Measurements from ENCODE around the gene CDX4.
"Not testable (repeated sequence)": the region's sequence is repeated elsewhere in the genome, so short reads cannot be mapped to it uniquely, and the experiment has no call there.

Gene CDX4, protein sequence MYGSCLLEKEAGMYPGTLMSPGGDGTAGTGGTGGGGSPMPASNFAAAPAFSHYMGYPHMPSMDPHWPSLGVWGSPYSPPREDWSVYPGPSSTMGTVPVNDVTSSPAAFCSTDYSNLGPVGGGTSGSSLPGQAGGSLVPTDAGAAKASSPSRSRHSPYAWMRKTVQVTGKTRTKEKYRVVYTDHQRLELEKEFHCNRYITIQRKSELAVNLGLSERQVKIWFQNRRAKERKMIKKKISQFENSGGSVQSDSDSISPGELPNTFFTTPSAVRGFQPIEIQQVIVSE

DNA sequence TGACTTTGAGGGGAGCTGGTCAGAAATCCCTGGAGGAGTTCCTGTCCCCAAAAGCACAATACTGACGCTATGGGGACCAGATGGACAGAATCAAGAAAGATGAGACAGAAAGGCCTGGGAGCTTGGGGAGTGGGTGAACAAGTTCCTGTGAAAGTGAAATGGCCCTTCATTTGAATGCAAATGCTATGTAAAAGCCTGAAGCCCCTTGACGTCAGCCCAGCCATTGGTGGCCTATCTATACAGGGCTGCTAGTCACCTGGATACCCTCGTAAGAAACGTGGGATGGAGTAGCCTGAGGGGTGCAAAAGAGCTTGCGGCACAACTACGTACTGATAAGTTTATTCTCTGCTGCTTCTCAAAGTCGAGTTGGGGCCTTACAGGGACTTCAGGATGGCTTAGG is at the start of gene CDX4:
Gene CDX4 (plus strand): TSS at position 223 of the 400 bp plus-strand sequence. CDS start 201 bp downstream, outside the sequence.
- no peak for DNase-seq (ENCODE audit: low read depth)

DNA sequence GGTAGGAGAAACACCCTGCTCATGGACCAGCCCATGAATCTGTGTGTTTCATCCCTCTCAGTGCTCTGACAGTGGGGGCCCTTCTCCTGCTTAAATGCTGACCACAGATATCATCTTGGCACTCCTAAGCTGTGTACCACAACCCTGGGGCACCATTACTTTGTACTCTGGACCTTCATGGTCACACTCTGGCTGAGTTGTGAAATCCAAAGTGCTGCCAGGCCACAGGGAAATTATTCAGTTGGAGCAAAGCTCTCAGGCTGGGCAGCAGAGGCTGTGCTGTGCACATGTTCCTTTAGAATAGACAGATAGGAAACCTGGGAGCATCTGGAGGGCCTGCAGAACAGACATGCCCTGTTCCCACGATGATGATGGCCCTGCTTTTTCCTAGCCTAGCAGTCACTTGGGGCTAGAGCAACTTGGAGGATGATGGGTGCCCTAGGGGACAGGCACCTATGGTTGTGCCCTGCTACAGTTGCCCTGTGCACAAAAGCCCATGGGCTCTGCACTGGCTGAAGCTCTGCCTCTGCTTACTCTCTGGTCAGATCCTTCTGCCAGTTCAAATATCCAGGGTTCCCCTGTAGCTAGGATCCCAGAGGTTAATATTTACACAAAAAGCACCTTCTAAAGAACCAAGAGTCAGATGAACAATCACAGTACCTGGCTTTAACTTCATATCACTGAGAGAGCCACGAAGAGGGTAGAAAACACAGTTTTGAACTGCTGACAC is 48.5 kb upstream of the CDX4 start:
- no peak for DNase-seq (ENCODE audit: low read depth)

DNA sequence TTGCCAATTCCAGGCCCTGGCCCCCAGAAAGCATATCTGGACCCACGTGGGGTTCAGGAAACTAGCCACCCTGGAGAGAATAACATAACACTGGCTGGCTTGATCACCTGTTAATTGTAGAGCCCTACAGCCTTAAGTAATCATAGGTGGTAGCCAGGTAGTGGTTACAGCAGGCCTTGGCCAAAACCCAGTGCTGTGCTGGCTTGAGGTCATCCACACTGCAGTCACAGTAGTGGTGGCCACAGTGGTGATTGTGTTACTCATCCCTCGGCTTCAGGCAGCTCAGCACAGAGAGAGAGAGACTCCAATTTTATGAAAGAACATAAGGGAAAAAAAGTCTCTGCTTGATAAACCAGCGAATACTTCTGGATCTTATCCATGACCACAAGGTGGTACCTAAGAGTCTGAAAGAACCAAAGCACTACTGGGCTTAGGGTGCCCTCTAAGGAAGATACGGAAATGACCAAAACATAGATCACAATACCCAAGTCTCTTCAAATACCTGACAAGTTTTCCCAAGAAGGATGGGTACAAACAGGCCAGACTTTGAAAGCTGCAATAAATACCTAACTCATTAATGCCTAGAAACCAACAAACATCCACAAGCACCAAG is 46.6 kb upstream of the CDX4 start:
- DNase-seq (ENCODE audit: low read depth), result no peak

DNA sequence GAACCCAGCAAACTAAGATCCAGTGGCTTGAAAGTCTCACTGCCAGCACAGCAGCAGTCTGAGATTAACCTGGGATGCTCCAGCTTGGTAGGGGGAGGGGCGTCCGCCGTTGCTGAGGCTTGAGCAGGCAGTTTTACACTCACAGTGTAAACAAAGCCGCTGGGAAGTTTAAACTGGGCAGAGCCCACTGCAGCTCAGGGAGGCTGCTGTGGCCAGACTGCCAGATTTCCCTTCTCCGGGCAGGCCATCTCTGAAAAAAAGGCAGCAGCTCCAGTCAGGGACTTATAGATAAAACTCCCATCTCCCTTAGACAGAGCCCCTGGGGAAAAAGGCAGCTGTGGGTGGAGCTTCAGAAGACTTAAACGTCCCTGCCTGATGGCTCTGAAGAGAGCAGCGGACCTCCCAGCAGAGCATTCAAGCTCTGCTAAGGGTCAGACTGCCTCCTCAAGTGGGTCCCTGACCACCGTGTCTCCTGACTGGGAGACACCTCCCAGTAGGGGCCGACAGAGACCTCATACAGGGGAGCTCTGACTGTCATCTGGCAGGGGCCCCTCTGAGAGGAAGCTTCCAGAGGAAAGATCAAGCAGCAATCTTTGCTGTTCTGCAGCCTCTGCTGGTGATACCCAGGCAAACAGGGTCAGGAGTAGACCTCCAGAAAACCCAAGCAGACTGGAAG is 45.1 kb upstream of the CDX4 start:
- no peak for DNase-seq (ENCODE audit: low read depth)

DNA sequence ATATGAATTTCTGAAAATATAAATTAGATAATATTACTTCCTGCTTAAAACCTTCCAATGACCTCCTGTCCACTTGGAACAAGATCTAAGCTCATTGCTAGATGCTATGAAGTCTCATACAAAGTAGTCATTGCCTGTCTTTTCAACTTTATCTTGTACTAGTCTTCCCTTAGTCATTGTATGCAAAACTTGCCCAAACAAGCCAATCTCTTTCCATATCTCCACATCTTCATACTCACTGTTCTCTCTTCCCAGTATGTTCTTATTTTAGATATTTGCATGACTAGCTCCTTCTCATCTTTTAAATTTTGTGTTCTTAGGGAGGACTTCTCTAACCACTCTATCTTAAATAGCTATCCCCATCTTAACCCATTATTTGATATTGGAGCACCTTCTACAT is 33.9 kb upstream of the CDX4 start:
- no peak for DNase-seq (ENCODE audit: low read depth)

DNA sequence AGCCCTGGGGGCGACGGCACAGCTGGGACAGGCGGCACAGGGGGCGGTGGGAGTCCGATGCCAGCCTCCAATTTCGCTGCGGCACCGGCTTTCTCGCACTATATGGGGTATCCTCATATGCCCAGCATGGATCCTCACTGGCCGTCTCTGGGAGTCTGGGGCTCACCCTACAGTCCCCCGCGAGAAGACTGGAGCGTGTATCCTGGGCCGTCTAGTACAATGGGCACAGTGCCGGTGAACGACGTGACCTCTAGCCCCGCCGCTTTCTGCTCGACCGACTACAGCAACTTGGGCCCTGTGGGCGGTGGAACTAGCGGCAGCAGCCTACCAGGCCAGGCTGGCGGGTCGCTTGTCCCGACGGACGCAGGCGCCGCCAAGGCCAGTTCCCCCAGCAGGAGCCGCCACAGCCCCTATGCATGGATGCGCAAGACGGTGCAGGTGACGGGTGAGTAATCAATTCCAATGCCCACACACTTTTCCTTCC is 500 bp downstream of the CDX4 start:
- no peak for DNase-seq (ENCODE audit: low read depth)

DNA sequence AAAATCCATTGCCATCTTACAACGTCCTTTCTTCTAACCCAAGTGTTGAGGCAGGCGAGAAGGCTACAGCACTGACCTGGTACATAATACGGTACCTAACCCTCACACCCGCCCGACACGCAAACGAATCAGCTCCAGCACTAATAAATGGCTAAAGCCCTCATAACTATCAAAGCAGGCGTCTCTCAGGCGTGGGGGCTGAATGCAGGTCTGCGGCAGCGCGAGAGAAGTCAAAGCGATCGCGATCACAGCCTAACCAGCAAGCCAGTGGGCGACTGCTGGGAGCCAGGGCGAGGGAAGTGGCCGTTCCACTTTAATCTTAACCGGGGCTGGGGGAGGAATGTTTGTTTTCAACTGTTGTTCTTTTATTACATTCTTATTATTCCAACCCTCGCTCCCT is 1.5 kb downstream of the CDX4 start:
- DNase-seq (ENCODE audit: low read depth), result no peak

DNA sequence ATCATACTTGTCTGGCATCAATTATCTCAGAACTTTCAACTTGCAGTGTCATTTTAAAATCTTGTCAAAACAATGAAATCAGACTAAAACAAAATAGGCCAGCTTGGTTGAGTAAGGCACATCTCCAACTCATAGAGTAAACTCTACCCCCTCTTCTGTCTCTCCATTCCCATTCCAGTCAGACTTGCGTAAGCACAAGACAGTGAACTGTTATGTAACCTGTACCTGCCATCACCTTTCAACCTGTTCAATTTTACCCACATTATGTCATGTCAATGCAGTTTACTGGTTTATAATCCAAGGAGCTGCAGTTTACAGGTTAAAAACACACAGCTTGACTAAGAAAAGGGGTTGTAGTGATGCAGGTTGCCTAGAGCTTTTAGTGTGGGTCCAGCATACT is 8.3 kb downstream of the CDX4 start:
- DNase-seq (ENCODE audit: low read depth), result no peak

DNA sequence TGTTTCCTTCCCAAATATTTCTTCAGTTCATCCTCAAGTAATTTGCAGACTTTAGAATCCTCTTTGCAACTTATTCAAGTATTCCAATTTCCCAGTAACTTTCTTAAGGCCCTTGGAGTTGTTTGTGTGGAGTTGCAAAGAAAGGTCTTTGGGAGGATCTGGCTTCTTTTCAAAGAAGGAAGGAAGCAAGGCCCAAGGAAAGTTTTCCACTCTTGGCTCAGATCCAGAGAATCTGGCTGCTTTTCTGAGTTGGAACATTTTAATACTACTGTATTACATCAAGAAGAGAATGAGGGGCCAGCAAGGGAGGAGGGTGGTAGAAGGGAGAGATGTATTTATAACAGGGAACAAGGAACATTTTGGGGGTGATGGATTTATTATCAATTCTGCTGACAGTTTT is 10.5 kb downstream of the CDX4 start:
- DNase-seq (ENCODE audit: low read depth), result no peak

DNA sequence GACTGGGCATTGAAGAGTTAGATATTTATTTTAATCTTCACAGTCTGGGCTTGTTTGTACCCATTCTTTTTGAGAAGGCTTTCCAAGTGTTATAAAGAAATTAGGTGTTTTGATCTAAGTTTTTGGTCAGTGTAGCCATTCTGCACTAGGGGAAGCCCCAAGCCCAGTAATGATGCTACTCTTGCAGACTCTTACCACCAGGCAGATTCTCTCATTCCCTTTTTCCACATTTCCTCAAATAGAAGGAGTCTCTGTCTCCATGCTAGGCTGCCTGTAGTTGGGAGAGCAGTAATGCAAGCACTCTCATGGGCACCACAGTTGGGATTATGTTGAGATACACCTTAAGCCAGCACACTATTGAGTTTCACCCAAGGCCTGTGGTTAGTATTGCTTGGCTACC is 21.5 kb downstream of the CDX4 start:
- no peak for DNase-seq (ENCODE audit: low read depth)

DNA sequence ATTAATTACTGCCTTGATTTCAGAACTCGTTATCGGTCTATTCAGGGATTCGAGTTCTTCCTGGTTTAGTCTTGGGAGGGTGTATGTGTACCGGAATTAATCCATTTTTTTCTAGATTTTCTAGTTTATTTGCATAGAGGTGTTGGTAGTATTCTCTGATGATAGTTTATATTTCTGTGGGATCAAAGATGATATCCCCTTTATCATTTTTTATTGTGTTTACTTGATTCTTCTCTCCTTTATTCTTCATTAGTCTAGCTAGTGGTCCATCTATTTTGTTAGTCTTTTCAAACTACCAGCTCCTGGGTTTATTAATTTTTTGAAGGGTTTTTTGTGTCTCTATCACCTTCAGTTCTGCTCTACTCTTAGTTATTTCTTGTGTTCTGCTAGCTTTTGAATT is 32.1 kb downstream of the CDX4 start:
- DNase-seq (ENCODE audit: low read depth), result no peak

DNA sequence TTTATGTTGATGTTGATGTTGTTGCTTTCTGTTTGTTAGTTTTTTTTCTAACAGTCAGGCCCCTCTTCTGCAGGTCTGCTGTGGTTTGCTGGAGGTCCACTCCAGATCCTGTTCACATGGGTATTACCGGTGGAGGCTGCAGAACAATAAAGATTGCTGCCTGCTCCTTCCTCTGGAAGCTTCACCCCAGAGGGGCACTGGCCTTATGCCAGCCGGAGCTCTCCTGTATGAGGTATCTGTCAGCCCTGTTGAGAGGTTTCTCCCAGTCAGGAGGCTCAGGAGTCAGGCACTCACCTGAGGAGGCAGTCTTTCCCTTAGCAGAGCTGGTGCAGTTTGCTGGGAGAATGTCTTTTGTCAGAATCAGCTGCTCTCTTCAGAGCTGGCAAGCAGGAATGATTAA is 34.7 kb downstream of the CDX4 start:
- DNase-seq (ENCODE audit: low read depth), result no peak

DNA sequence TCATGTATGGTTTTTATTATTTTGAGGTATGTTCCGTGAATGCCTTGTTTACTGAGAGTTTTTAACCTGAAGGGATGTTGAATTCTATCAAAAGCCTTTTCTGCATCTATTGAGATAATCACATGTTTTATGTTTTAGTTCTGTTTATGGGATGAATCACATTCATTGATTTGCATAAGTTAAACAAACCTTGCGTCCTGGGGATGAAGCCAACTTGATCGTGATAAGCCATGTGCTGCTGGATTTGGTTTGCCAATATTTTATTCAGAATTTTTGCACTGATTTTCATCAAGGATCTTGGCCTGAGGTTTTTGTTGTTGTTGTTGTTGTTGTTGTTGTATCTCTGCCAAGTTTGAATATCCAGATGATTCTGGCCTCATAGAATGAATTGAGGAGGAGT is 43.8 kb downstream of the CDX4 start:
- DNase-seq (ENCODE audit: low read depth), result no peak

DNA sequence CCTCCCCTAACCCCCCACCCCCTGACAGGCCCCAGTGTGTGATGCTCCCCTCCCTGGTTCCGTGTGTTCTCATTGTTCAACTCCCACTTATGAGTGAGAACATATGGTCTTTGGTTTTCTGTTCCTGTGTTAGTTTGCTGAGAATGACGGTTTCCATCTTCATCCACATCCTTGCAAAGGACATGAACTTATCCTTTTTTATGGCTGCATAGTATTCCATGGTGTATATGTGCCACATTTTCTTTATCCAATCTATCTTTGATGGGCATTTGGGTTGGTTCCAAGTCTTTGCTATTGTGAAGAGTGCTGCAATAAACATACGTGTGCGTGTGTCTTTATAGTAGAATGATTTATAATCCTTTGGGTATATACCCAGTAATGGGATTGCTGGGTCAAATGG is 45.3 kb downstream of the CDX4 start:
- DNase-seq (ENCODE audit: low read depth), result not testable (repeated sequence)

Measured in stimulated activated CD8-positive, alpha-beta memory T cell treated with anti-CD3 and anti-CD28 coated beads, Interleukin-12 subunit alpha, Interleukin-12 subunit beta, amount 100 ng/mL, for 1 hour (primary cell).